Measurements from ENCODE around the gene GGTLC2. TPM values are rescaled to one million over a fixed set of nuclear protein-coding genes. Genes with fewer than 3 reads are reported as not detected.
"Not testable (repeated sequence)": the region's sequence is repeated elsewhere in the genome, so short reads cannot be mapped to it uniquely, and the experiment has no call there.

GGTLC2 gene
- total RNA-seq, 4 donors from 2014 or later = not detected

DNA sequence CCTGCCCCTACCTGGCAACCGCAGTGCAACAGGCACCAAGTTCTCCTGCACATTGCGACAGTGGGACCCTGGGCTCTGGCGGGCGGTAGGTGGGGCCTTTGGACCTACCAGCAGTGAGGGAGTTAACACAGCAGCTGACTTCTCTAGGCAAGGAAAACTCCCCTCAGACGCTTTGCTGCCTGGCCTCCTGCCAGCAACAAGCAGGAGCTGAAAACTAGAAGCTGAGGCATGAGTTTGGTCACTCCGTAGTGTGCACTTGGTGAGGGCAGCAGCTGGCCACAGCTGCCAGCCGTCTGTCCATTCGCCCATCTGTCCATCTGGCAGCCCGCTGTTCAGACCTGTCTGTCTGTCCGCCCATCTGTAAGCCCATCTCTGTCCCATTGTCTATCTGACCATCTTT lies 7.2 kb downstream of the GGTLC2 start:
- H3K27ac ChIP-seq; H3K4me1 ChIP-seq; DNase-seq; H3K9me3 ChIP-seq; in situ Hi-C loops (cut with MboI; ENCODE audit: low pct_ligation_motif_present in 1 of 4, low pct_unique_long_range_greater_than_20kb in 1 of 4, low sequenced_read_pairs in 3 of 4); H3K4me3 ChIP-seq; intact Hi-C loops (cut with DNase I; ENCODE audit: low total_unique reads); H3K36me3 ChIP-seq; H3K27me3 ChIP-seq: not testable (repeated sequence)
- WGBS, 2 donors (ENCODE audit: low coverage in 1 of 2) = no CpG with 5 or more reads among the region's 10 CpGs

DNA sequence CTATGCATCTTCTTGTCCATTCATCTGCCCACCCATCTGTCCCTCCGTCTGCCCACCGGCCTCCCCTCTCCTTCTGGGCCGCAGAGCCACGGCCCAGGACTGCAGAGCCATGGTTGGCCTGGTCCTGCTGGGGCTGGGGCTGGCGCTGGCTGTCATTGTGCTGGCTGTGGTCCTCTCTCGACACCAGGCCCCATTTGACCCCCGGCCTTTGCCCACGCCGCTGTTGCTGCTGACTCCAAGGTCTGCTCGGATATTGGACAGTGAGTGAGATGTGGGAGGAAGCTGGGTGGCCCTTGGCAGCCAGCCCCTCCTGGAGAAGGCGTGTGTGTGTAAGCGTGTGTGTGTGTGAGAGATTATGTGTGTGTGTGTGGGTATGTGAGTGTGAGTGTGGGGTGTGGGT lies 7.7 kb downstream of the GGTLC2 start:
- H3K27me3 ChIP-seq; in situ Hi-C loops (cut with MboI; ENCODE audit: low pct_ligation_motif_present in 1 of 4, low pct_unique_long_range_greater_than_20kb in 1 of 4, low sequenced_read_pairs in 3 of 4); H3K4me1 ChIP-seq; H3K9me3 ChIP-seq; H3K4me3 ChIP-seq; H3K36me3 ChIP-seq; intact Hi-C loops (cut with DNase I; ENCODE audit: low total_unique reads); DNase-seq; H3K27ac ChIP-seq: not testable (repeated sequence)
- WGBS, 2 donors (ENCODE audit: low coverage in 1 of 2) = 36% methylated on average over 8 of the region's 12 CpGs; no CpG with 5 or more reads in 1 of the 2 donors

DNA sequence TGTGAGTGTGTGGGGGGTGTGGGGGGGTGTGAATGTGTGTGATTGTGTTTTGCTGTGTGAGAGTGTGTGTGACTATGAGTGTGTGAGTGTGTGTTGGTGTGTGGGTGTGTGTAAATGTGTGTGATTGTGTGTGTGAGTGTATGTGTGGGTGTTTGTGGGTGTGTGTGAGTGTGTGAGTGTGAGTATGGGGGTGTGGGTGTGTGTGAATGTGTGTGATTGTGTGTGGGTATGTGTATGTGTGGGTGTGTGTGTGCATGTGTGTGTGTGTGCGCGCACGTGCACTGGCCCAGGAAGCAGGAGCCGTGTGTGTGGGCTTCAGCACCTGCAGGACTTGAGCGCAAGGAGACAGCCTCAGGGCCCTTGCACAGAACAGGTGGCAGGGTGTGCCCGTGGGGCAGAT lies 8.2 kb downstream of the GGTLC2 start:
- H3K27me3 ChIP-seq; intact Hi-C loops (cut with DNase I; ENCODE audit: low total_unique reads); H3K9me3 ChIP-seq; H3K4me1 ChIP-seq; H3K27ac ChIP-seq; H3K4me3 ChIP-seq; H3K36me3 ChIP-seq; in situ Hi-C loops (cut with MboI; ENCODE audit: low pct_ligation_motif_present in 1 of 4, low pct_unique_long_range_greater_than_20kb in 1 of 4, low sequenced_read_pairs in 3 of 4); DNase-seq: not testable (repeated sequence)
- WGBS, 2 donors (ENCODE audit: low coverage in 1 of 2) = 96% methylated on average over 6 of the region's 6 CpGs; no CpG with 5 or more reads in 1 of the 2 donors

GRCh38 chr22:22653677-22654381 lies 9.4 kb downstream of the GGTLC2 start:
- H3K27me3 ChIP-seq; in situ Hi-C loops (cut with MboI; ENCODE audit: low pct_ligation_motif_present in 1 of 4, low pct_unique_long_range_greater_than_20kb in 1 of 4, low sequenced_read_pairs in 3 of 4); H3K36me3 ChIP-seq; H3K4me1 ChIP-seq; intact Hi-C loops (cut with DNase I; ENCODE audit: low total_unique reads); H3K9me3 ChIP-seq; H3K27ac ChIP-seq; DNase-seq; H3K4me3 ChIP-seq: not testable (repeated sequence)
- no CpG with 5 or more reads among the region's 13 CpGs for WGBS, 2 donors (ENCODE audit: low coverage in 1 of 2)

- in situ Hi-C loops (cut with MboI; ENCODE audit: low pct_ligation_motif_present in 1 of 4, low pct_unique_long_range_greater_than_20kb in 1 of 4, low sequenced_read_pairs in 3 of 4) = loop anchor here in 1 of 4 donors (5.0 kb wide), 1 partner anchor 53 kb away; no protein-coding TSS in a partner anchor
- H3K36me3 ChIP-seq = no peaks in the 10 kb centered on the region
- H3K9me3 ChIP-seq = no peaks in the 10 kb centered on the region
- no peak overlapping the region for H3K4me3 ChIP-seq
- no peaks in the 10 kb centered on the region for H3K4me1 ChIP-seq
- DNase-seq = no peak
- TF ChIP-seq POLR2A (IDR thresholded peaks at IDR 0.05) (no peak), CTCF (IDR thresholded peaks at IDR 0.05) (no peak), EP300 (IDR thresholded peaks at IDR 0.05; ENCODE audit: low read depth) (no peak), POLR2AphosphoS5 (IDR thresholded peaks at IDR 0.05) (no peak)
- WGBS, 2 donors (ENCODE audit: low coverage in 1 of 2) = 61 to 62% methylated on average over 5 to 8 of the region's 8 CpGs
- intact Hi-C loops (cut with DNase I; ENCODE audit: low total_unique reads) = no loop called here
- H3K27ac ChIP-seq = no peak overlapping the region
- H3K27me3 ChIP-seq = no peaks in the 10 kb centered on the region
These were observed 11.3 kb downstream of the GGTLC2 start for GRCh38 chr22:22655452-22656290.

GRCh38 chr22:22657712-22658111 lies 13.3 kb downstream of the GGTLC2 start:
- WGBS, 2 donors (ENCODE audit: low coverage in 1 of 2) = 45 to 88% methylated on average over 1 of the region's 1 CpG
- in situ Hi-C loops (cut with MboI; ENCODE audit: low pct_ligation_motif_present in 1 of 4, low pct_unique_long_range_greater_than_20kb in 1 of 4, low sequenced_read_pairs in 3 of 4) = loop anchor here in 1 of 4 donors (5.0 kb wide), 1 partner anchor 55 kb away; no protein-coding TSS in a partner anchor

More at GRCh38 chr22:22657712-22658111, 13.3 kb downstream of the GGTLC2 start:
- TF ChIP-seq POLR2A (IDR thresholded peaks at IDR 0.05) (no peak), EP300 (IDR thresholded peaks at IDR 0.05; ENCODE audit: low read depth) (no peak), POLR2AphosphoS5 (IDR thresholded peaks at IDR 0.05) (no peak), CTCF (IDR thresholded peaks at IDR 0.05) (no peak)
- Histone ChIP-seq H3K27ac (no peak overlapping the region), H3K36me3 (no peaks in the 10 kb centered on the region), H3K9me3 (no peaks in the 10 kb centered on the region), H3K4me1 (no peaks in the 10 kb centered on the region), H3K27me3 (no peaks in the 10 kb centered on the region), H3K4me3 (no peak overlapping the region)
- intact Hi-C loops (cut with DNase I; ENCODE audit: low total_unique reads) = no loop called here
- no peak for DNase-seq

Data from transverse colon (tissue), 4 donors.